ENCODE measurements around the gene AKIRIN1.
A peak's percentile ranks its signal among the peaks of the same experiment; 100 is the strongest.
"Not testable (repeated sequence)": the region's sequence is repeated elsewhere in the genome, so short reads cannot be mapped to it uniquely, and the experiment has no call there.

Gene AKIRIN1

DNA sequence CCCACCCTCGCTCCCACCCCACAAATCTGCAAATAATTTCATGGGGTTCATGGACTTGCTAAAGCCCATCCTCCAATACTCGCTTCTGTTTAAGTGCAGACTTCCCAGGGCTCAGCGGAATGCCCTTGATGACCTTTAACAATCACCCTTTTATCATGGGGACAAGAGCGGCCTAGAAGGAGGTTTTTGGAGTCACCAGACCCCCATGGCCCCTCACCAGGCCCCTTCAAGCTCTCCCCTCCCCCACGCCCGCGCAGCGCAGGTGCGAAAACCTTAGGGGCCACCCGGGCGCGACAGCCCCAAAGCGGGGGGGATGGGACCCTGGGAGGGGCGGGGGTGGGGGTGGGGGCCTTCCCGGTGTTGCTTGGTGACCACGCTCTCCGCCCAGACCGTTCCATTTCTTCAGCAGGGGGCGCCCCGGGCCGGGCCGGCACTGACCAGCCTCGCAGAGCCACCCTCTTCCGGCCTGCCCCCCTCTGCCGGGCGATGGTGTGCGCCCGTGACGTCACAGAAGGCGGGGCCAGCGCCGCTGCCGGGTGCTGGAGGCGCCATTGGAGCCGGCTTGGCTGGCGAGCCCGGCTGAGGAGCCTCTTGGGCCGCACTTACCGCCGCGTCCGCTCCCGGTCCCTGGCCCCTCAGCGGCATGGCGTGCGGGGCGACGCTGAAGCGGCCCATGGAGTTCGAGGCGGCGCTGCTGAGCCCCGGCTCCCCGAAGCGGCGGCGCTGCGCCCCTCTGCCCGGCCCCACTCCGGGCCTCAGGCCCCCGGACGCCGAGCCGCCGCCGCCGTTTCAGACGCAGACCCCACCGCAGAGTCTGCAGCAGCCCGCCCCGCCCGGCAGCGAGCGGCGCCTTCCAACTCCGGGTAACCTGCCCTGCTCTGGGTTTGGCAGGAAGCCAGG, at the start of gene AKIRIN1:
Gene AKIRIN1 (plus strand): TSS at position 539 of the 900 bp plus-strand sequence. CDS start 105 bp downstream, at position 644.
- peak; percentile 98 for ATAC-seq
- peak; percentile 99 for DNase-seq

DNA sequence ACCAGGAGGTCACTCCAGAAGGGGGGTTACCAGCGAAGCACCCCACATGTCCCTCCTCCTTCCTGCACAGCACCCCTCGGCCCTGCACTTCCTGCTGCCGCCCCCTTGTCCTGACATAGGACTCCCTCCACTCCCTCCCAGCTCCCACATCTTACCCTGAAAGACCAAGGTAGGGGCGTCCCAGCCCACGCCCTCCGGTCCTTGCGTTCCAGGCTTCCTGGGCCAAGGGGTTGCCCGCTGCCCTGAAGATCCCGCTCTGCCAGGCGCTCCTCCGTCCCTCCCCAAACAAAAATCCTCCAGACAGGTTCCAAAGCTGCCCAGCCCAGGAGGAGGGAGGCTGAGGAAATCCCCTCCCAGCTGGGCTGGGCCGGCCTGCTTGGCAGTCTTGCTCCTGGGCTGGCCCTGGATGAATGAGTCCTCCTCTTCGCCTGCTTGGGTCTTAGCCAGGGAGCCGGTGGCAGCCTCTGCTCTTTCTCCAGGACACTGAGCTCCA, 49.5 kb upstream of the AKIRIN1 start, which contains the start of gene RHBDL2:
Gene RHBDL2 (minus strand): TSS at position 304 of the 493 bp plus-strand sequence. CDS start 22,618 bp downstream, outside the sequence.
- DNase-seq (no peak), ATAC-seq (no peak)

GRCh38 chr1:38942664-38943428, 48.2 kb upstream of the AKIRIN1 start:
- DNase-seq (no peak), ATAC-seq (no peak)

DNA sequence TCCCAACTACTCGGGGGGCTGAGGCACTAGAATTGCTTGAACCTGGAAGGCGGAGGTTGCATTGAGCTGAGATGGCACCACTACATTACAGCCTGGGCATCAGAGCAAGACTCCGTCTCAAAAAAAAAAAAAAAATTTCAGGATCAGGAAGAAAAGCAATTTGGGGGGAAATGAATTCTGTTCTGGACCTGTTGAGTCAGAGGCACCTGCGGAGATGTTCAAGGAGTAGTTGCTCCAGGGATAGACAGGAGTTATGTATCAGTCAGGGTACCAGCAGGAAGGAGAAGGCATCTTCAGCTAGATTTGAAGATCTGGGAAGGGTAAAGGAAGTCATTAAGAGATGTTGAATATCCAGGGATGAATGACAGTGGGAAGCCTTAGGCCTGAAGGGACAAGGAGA, 46.5 kb upstream of the AKIRIN1 start:
- ATAC-seq (no peak), DNase-seq (no peak)

GRCh38 chr1:38950553-38950952, 40.5 kb upstream of the AKIRIN1 start:
- no peak for ATAC-seq
- DNase-seq, result no peak

DNA sequence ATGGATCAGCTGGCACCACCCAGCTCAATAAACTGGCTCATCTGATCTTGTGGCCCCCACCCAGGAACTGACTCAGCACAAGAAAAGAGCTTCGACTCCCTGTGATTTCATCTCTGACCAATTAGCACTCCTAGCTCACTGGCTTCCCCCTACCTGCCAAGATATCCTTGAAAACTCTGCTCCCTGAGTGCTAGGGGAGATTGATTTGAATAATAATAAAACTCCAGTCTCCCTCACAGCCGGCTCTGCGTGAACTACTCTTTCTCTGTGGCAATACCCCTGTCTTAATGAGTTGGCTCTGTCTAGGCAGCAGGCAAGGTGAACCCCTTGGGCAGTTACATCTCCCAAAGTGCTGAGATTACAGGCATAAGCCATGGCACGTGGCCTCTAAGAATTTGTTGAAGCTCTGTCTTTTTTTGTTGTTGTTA, 37.6 kb upstream of the AKIRIN1 start:
- ATAC-seq (no peak), DNase-seq (no peak)

GRCh38 chr1:38958967-38959366, 32.1 kb upstream of the AKIRIN1 start:
- DNase-seq (no peak), ATAC-seq (no peak)

GRCh38 chr1:38962113-38962512, 29.0 kb upstream of the AKIRIN1 start:
- ATAC-seq (no peak), DNase-seq (no peak)

DNA sequence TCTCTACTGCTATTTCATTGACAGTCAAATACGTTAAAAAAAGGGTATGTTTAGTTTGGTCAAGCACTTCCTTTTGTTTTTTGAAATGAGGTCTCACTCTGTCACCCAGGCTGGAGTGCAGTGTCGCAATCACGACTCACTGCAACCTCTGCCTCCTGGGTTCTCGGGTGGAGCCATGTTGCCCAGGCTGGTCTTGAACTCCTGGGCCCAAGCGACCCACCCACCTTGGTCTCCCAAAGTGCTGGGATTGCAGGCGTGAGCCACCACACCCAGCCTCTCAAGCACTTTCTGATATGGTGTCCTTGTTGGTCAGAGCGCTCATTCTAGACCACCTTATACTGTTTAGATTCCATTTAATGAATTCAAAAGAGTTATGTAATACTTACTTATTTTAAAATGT, 28.5 kb upstream of the AKIRIN1 start:
- DNase-seq (no peak), ATAC-seq (no peak)

DNA sequence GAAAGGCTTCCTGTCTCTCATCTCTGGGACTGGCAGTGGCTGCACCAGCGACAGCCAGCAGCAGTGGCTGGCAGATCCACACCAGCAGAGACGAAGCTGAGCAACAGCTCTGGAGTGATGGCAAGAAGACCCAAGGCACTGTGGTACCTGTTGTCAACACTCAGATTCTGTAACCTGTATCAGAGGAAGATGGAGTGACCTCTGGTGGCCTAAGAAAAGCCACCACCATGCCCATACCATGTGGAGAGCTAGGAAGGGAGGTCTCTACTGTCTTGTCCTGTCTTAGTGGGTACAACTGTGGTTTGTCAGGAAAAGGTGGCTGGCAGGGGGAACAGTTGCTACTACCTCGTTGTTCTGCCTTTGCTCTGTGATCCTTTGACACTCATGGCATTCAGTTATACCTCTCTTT, 26.9 kb upstream of the AKIRIN1 start:
- peak; percentile 68 for ATAC-seq
- no peak for DNase-seq

DNA sequence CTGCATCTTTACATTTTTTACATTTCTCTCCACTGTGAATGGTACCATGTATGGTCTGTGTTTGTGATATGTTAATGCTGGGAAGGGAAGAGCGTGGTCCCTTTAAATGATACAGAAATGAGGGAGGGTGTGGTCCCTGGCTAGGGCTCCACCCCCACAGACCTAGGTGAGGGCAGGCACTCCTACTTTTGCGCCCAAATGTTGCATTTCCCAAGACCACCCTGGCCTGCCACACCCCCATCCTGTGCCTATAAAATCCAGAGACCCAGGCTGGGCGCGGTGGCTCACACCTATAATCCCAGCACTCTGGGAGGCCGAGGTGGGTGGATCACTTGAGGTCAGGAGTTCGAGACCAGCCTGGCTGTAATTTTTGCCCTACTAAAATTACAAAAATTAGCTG, 17.9 kb upstream of the AKIRIN1 start:
- ATAC-seq, DNase-seq: not testable (repeated sequence)

DNA sequence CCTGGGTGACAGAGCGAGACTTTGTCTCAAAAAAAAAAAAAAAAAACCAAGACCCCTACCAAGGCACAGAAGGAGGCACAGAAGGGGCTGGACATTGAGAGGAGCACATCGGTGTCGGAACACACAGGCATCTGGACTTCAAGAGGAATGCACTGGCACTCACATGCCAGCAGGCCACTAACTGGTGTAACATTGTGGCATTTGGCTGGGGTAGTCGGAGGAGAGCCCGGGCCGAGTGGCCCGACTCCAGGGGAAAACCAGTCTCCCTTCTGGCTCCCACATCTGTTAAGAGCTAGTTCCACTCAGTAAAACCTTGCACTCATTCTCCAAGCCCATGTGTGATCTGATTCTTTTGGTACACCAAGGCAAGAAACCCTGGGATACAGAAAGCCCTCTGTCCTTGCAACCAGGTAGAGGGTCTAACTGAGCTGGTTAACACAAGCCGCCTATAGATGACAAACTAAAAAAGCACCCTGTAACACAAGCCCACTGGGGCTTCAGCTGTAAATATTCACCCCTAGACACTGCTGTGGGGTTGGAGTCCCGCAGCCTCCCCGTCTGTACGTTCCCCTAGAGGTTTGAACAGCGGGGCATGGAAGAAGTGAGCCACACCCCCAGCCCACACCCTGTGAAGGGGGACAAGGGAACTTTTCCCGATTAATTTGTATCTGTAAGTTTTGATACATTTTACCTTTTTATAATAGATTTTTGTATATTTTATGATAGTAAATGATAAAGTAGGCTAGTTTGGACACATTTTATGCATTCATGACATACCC, 17.2 kb upstream of the AKIRIN1 start:
- ATAC-seq, result no peak
- no peak for DNase-seq

DNA sequence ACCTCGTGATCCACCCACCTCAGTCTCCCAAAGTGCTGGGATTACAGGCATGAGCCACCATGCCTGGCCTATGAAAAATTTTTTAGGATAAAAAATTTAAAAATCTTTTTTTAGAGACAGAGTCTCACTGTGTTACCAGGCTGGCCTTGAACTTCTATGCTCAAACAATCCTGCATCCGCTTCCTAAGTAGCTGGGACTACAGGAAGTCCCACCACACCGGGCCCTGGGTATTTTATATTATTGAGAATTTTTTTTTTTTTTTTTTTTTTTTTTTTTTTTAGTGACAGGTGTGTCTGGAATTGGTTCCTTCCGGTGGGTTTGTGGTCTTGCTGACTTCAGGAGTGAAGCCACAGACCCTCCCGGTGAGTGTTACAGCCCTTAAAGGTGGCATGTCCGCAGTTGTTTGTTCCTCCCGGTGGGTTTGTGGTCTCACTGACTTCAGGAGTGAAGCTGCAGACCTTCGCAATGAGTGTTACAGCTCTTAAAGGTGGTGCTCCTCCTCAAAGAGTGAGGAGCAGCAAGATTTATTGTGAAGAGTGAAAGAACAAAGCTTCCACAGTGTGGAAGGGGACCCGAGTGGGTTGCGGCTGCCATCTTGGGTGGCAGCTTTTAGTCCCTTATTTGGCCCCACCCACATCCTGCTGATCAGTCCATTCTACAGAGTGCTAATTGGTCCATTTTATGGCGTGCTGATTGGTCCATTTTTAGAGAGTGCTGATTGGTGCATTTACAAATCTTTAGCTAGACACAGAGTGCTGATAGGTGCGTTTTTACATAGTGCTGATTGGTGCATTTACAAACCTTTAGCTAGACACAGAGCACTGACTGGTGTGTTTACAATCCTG, 13.5 kb upstream of the AKIRIN1 start:
- peak; percentile 43 for DNase-seq

GRCh38 chr1:38978245-38978542, 12.9 kb upstream of the AKIRIN1 start:
- not testable (repeated sequence) for ATAC-seq
- peak; percentile 46 for DNase-seq

More for the DNA sequence above, 13.5 kb upstream of the AKIRIN1 start:
- ATAC-seq, result peak; percentile 28

- DNase-seq, ATAC-seq: not testable (repeated sequence)
These were observed 11.7 kb upstream of the AKIRIN1 start for GRCh38 chr1:38979380-38979779.

DNA sequence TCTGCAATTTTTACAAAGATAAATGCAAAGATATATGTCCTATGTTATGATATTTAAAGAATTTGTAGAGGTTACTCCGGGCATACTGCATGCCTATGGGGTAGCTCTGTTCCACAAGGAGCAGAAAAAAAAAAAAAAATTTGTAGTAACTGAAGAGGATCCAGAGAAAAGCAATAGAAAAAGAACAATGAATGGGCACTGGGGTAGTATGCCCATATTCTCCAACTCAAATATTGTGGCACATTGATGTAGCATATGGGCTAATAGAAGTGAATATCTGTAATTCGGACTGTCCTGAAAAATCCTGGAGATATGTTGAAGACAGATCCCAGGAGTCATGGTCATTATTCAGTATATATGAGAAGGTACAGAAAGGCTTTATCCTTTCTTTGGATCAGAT, 1.1 kb upstream of the AKIRIN1 start:
- DNase-seq (no peak), ATAC-seq (no peak)

DNA sequence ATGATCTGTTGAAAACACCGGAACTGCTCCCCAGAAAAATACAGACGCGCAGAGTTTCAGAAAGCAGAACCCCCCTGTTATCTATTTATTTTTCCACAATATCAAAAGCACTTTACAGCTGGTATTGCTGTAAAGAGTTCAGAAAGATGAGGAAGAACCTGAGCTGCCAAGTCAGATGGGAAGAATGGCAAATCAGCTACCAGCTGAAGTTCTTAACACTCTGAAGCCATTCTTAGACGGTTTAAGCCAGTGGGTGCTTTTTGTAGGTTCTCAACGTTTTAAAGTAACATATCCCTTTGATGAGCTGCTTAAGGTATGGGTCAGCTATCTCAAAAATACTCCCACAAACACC, 714 bp upstream of the AKIRIN1 start:
- DNase-seq (no peak), ATAC-seq (no peak)

DNA sequence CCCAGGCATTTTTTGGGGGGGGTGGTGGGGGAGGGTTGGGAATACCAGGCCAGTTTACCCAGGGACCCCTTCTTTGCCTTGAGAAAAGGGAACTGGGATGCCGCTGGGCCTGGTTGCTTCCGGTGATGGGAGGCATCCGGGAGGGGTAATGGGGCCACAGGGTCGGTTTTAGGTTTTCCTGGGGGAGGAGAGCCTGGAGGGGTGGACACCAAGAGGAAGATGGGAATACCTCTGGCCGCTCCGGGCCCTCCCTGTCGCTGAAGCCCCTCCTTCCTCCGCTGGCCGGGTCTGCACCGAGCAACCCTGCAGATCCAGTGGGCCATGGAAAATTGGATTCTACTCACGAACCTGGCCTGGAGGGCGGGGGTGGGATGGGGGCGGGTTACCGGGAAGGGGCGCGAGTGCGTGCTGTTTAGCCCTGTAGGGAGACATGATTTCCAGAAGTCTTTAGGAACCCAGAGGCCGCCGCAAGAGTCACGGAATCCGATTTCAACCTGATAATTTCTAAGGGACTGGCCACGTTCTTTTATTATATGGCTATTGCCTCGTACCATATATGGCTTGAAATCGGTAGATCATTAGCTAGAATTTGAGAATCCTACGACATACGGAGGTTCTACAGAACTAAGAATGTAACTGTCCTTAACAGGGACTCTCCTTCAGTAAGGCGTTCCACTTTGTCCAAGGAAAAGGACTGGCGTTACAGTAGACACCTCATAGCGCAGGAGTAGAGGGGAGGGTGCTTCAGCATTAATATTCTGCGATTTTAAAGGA, 749 bp downstream of the AKIRIN1 start:
- DNase-seq, result peak; percentile 27
- ATAC-seq, result no peak

- ATAC-seq (no peak), DNase-seq (no peak)
These were observed 1.5 kb downstream of the AKIRIN1 start for GRCh38 chr1:38992412-38993111.

- ATAC-seq, result no peak
These were observed 3.1 kb downstream of the AKIRIN1 start for GRCh38 chr1:38994196-38994595.

More at GRCh38 chr1:38994196-38994595, 3.1 kb downstream of the AKIRIN1 start:
- DNase-seq, result no peak

All from stimulated activated naive CD8-positive, alpha-beta T cell treated with anti-CD3 and anti-CD28 coated beads, Interleukin-15, Interleukin-2, amounts not matched to agents 100 U/mL and 50 U/mL, for 24 hours (primary cell).